ENCODE data around the gene CHST11.

- TF ChIP-seq ZNF280D (tag by site-specific recombination; IDR thresholded peaks at IDR 0.05) (no peak), CTCF (tag by site-specific recombination; IDR thresholded peaks at IDR 0.05) (no peak)
Observed at GRCh38 chr12:104761091-104761490, 304.3 kb downstream of the CHST11 start.

Measured in HEK293 (cell line).